Measurements from ENCODE around the gene ZNF230. TPM values are rescaled to one million over a fixed set of nuclear protein-coding genes. Genes with fewer than 3 reads are reported as not detected.
A peak's percentile ranks its signal among the peaks of the same experiment; 100 is the strongest.

The ZNF230 gene
- total and polyA plus RNA-seq, 8 donors, result 4.0 to 10.7 (median 9.1) TPM

- peaks cover 0 to 51% of the 10 kb centered on the region in 2 donors for H3K36me3 ChIP-seq
- H3K4me3 ChIP-seq, result no peak overlapping the region
- H3K9me3 ChIP-seq, result peaks cover 0 to 42% of the 10 kb centered on the region in 2 donors
- intact Hi-C loops (cut with DNase I), result no loop called here
- ATAC-seq, result no peak
- H3K27me3 ChIP-seq, result no peaks in the 10 kb centered on the region
- no peak overlapping the region for H3K27ac ChIP-seq
- DNase-seq, result no peak
- peaks cover 3 to 6% of the 10 kb centered on the region in 2 donors for H3K4me1 ChIP-seq
- TF ChIP-seq, protein P1, sequence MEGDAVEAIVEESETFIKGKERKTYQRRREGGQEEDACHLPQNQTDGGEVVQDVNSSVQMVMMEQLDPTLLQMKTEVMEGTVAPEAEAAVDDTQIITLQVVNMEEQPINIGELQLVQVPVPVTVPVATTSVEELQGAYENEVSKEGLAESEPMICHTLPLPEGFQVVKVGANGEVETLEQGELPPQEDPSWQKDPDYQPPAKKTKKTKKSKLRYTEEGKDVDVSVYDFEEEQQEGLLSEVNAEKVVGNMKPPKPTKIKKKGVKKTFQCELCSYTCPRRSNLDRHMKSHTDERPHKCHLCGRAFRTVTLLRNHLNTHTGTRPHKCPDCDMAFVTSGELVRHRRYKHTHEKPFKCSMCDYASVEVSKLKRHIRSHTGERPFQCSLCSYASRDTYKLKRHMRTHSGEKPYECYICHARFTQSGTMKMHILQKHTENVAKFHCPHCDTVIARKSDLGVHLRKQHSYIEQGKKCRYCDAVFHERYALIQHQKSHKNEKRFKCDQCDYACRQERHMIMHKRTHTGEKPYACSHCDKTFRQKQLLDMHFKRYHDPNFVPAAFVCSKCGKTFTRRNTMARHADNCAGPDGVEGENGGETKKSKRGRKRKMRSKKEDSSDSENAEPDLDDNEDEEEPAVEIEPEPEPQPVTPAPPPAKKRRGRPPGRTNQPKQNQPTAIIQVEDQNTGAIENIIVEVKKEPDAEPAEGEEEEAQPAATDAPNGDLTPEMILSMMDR (IDR thresholded peaks at IDR 0.05), result no peak
Measured at GRCh38 chr19:43997631-43998290, 5.0 kb upstream of the ZNF230 start.

GRCh38 chr19:44002212-44002565 lies 568 bp upstream of the ZNF230 start:
- TF ChIP-seq, protein P1 (IDR thresholded peaks at IDR 0.05), result no peak
- Histone ChIP-seq H3K9me3 (peaks cover 0 to 31% of the 10 kb centered on the region in 2 donors), H3K36me3 (peaks cover 0 to 14% of the 10 kb centered on the region in 2 donors), H3K4me3 (peak overlapping the region; percentile 65 to 67), H3K27ac (peak overlapping the region; percentile 27 to 74), H3K27me3 (no peaks in the 10 kb centered on the region), H3K4me1 (peaks cover 3 to 35% of the 10 kb centered on the region in 2 donors)
- DNase-seq (peak in 2 of 4 donors; percentile 3 to 5), ATAC-seq (no peak)
- intact Hi-C loops (cut with DNase I), result no loop called here

DNA sequence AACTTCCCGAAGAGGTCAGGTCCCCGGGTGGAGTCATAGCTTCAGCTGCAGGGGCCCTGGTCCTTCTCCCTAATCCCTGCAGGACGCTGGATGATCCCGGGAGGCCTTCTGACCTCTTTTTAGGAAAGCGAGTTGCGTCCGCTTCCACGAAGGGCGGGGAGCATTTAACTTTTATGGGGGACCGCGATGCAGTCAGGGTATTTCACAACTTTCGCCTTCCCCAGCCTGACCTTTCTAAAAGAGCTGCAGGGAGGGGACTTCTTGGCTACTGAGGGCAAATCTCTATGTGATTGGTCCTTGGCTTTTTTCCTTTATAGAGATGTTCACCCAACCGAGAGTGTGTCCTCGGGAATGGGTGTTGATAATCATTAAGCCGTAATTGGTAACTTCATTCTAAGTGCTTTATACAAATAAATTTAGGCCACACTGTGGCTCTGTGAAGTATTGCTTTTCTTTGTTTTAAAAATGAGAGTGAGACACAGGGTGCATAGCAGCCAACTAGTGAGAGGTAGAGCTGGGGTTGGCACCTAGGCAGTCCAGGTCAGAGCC lies 778 bp downstream of the ZNF230 start:
- Histone ChIP-seq H3K27me3 (no peaks in the 10 kb centered on the region), H3K4me3 (peak overlapping the region; percentile 65 to 67), H3K36me3 (peaks cover 0 to 21% of the 10 kb centered on the region in 2 donors), H3K9me3 (peaks cover 0 to 32% of the 10 kb centered on the region in 2 donors), H3K4me1 (peaks cover 3 to 35% of the 10 kb centered on the region in 2 donors), H3K27ac (peak overlapping the region; percentile 36 to 74)
- peak; percentile 18 for ATAC-seq
- peak in 3 of 4 donors; percentile 1 to 35 (median 8) for DNase-seq
- intact Hi-C loops (cut with DNase I), result no loop called here
- TF ChIP-seq, protein P1 (IDR thresholded peaks at IDR 0.05), result no peak

DNA sequence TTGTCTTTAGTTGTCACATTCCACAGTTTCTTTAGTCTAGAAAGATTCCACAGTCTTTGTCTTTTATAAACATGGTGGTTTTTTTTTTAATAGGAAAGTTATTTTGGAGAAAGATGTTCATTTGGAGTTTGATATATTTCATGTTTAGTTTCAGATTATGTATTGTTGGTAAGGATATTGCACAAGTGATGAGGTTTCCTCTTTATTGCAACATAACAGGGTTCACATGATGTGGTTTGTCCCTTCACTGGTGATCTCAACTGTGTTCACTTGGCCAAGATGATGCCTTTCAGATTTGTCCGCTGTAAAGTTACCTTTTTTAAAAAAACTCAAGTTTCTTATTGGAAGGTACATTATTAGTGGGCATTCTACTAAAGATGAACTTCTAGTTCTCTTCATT lies 3.2 kb downstream of the ZNF230 start:
- Histone ChIP-seq H3K27me3 (no peaks in the 10 kb centered on the region), H3K27ac (peak overlapping the region in 1 of 2 donors; percentile 66), H3K9me3 (peaks cover 0 to 48% of the 10 kb centered on the region in 2 donors), H3K4me1 (peaks cover 3 to 35% of the 10 kb centered on the region in 2 donors), H3K4me3 (no peak overlapping the region), H3K36me3 (peaks cover 4 to 45% of the 10 kb centered on the region in 2 donors)
- intact Hi-C loops (cut with DNase I), result no loop called here
- TF ChIP-seq, protein P1 (IDR thresholded peaks at IDR 0.05), result no peak
- DNase-seq (no peak), ATAC-seq (no peak)

DNA sequence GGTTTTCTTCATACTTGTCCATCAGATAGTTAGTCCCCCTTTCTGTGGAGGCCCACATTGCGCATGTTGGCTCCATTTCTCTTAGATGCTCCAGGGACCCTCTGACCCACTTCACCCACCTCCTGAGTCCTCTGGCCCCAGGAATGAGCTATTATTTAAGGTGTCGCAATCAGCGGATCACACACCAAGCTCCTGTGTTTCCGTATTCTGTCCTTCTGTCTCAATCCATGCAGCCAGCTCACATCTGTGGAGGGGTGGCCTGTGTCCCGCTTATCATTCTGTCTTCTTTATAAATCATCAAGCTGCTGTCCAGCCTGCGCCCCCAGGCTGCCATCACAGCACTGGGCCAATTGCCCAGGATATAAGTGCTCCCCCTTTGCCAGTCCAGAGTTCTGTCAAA lies 4.7 kb downstream of the ZNF230 start:
- TF ChIP-seq, protein P1 (IDR thresholded peaks at IDR 0.05), result no peak
- no peaks in the 10 kb centered on the region for H3K27me3 ChIP-seq
- DNase-seq (no peak), ATAC-seq (no peak)
- peaks cover 0 to 29% of the 10 kb centered on the region in 2 donors for H3K4me1 ChIP-seq
- no peak overlapping the region for H3K4me3 ChIP-seq
- no peak overlapping the region for H3K27ac ChIP-seq
- H3K9me3 ChIP-seq, result peaks cover 0 to 63% of the 10 kb centered on the region in 2 donors
- peaks cover 4 to 60% of the 10 kb centered on the region in 2 donors for H3K36me3 ChIP-seq
- intact Hi-C loops (cut with DNase I), result no loop called here

All from left lung (tissue), 10 donors.